C4-2B (cell line): Measurements from ENCODE around the gene EFEMP1.

Experiments used
- ZFX ChIP-seq: fragments of 450-650 bp; IDR thresholded peaks from 2 replicates; pipeline ENCODE4 v1.6.1; 2017
- TF ChIP-seq, protein P1 (sequence below): fragments of 450-650 bp; conservative IDR thresholded peaks from 2 replicates; pipeline ENCODE4 v1.5.1; 2017; ENCODE audit warnings: mild to moderate bottlenecking

DNA sequence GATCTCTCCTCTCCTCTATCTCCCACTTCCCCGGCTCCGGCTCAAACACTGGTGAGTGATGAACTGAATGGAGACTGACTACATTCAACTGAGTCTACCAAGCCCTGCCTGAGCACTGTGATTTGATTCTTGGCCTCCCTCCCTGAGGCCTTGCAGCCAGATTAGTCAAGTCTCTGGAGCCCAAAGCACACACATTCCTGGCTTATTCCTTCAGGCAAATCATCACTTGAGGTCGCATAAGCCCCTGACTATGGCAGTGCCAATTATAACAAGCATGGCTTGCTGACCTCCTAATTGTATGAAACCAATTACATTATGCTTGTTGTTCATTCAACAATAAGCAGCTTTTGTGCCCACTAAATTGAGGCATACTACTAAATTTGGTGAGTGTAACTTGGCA lies 34.6 kb downstream of the EFEMP1 start:
- TF ChIP-seq, protein P1, sequence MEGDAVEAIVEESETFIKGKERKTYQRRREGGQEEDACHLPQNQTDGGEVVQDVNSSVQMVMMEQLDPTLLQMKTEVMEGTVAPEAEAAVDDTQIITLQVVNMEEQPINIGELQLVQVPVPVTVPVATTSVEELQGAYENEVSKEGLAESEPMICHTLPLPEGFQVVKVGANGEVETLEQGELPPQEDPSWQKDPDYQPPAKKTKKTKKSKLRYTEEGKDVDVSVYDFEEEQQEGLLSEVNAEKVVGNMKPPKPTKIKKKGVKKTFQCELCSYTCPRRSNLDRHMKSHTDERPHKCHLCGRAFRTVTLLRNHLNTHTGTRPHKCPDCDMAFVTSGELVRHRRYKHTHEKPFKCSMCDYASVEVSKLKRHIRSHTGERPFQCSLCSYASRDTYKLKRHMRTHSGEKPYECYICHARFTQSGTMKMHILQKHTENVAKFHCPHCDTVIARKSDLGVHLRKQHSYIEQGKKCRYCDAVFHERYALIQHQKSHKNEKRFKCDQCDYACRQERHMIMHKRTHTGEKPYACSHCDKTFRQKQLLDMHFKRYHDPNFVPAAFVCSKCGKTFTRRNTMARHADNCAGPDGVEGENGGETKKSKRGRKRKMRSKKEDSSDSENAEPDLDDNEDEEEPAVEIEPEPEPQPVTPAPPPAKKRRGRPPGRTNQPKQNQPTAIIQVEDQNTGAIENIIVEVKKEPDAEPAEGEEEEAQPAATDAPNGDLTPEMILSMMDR = no peak
- no peak for TF ChIP-seq ZFX
